Raji (cell line): ENCODE measurements around the gene URM1.

Experiments
- POLR2A ChIP-seq: IDR thresholded peaks from 2 replicates; pipeline ENCODE4 v1.6.1; 2011; ENCODE audit warnings: low read depth, low read length, control low read depth; ENCODE audit not compliant: insufficient read depth

The URM1 gene

DNA sequence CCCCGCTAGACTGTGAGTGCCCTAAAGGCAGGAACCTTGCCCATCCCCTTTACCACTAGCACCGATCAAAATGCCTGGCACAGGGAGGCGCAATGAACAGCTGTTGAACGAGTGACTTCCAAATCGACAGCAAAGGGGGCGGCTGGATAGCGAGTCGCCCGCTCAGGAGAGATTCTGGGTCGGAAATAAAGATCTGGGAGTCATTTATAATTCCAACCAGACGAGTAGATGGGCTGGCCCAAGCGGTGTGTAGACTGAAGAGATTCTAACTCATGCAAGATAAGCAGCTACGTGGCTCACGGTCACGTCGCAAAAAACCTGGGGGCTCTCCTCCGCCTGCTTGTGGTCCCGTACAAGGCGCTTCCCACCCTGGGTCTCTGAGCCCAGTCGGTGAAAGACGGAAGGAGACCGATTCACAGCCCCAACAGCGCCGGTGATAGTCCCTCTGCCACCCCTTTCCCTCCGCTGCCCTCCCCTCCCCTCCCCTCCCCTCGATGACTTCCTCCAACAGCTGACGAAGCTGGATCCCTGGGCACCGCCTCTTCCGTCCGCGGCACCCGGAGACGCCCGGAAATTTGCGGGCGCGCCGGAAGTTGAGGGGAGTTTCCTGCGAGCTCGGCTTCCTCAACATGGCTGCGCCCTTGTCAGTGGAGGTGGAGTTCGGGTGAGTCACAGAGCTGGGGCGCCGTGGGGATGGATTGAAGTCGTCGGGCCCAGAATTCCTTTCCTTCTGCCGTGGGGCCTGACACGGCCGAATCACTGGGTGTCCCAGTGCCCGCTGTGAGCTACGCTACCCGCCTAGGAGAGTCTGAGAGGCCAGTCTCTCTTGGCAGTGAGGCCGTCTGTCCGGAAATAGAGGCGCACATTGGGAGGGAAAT lies at the start of gene URM1:
Gene URM1, plus strand, starts transcription at position 623 of the 878 bp plus-strand sequence. Its CDS starts 7 bp downstream, at position 630.
- TF ChIP-seq POLR2A, result peak; percentile 76

DNA sequence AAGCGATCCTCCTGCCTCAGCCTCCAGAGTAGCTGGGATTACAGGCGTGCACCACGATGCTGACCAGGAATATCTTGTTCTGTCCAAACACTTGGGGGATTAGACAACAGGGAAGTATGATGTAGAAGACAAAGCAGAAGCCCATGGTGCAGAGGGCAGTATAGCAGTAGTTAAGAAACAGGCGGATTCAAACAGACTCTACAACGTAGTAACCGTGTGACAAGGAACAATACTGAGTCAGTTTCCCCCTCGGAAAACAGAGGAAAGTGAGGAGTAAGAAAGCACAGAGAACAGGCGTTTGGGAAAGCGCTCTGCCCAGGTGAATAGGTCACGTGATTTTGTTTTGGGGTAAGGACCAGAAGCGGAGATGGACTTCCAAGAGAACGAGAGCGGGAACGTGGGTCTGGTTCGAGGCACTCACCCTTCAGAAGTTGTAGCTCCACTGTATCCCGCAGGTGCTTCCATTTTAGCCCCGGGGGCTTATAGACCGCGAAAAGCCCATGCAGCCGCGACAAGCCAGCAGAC lies 49.2 kb upstream of the URM1 start:
- no peak for TF ChIP-seq POLR2A

DNA sequence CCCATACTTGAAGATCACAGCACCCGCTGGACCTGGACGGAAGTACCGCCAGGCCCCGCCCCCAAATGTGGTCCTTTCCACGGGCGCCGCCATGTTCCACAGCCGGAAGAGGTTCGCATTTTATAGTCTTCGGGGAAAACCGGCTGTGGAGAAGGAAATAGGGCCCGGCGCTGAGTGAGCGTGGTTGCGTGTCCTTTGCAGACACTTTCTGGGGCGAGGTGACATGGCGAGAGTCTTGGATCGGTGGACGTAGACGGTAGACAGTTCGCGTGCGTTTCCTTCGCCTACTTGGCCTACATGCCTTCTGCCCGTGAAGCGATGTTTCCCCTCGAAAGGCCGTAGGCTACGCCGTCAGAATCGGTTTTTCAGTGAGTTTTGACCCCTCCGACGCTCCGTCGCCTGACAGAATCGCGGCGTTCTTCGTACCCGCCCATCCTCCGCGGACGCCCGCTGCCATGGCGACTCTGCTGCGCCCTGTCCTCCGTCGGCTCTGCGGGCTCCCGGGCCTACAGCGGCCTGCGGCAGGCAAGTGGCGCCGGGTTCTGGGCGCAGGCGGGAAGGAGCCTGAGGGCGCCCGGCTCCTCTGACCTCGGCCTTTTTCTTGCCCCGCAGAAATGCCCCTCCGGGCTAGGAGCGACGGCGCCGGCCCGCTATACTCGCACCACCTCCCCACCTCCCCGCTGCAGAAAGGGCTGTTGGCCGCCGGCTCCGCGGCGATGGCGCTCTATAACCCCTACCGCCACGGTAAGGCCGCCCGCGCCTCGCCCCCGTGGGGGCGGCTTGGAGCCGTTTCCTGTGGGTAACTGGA lies 48.6 kb upstream of the URM1 start, which contains the start of the genes COQ4 and TRUB2:
Gene COQ4, plus strand, starts transcription at position 436 of the 808 bp plus-strand sequence. Its CDS starts 20 bp downstream, at position 456.
Gene TRUB2, minus strand, starts transcription at position 44 of the 808 bp plus-strand sequence. Its CDS starts 39 bp downstream, at position 5.
- TF ChIP-seq POLR2A, result peak; percentile 85

DNA sequence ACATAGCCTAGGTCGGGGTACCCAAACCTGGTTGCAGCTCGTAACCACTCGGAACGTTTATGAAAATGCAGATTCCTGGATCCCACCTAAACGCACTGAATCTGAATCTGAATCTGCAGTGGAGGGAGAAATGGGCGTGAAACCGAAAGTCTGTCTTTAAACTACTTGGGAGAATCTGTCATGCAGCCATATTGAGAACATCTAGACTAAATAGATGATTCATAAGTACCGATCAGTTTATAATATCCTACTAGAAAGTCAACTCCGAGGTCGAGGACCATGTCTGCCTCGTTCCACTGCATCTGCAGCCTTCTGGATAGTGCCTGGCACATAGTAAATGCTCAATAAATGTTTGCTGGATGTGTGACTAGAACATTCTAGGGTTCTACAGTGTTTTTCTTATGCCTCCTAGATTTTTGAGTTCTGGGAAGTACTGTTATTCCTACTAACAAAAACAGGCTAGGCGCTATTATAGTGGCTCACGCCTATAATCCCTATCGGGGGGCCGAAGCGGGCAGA lies 47.9 kb upstream of the URM1 start:
- TF ChIP-seq POLR2A, result no peak

DNA sequence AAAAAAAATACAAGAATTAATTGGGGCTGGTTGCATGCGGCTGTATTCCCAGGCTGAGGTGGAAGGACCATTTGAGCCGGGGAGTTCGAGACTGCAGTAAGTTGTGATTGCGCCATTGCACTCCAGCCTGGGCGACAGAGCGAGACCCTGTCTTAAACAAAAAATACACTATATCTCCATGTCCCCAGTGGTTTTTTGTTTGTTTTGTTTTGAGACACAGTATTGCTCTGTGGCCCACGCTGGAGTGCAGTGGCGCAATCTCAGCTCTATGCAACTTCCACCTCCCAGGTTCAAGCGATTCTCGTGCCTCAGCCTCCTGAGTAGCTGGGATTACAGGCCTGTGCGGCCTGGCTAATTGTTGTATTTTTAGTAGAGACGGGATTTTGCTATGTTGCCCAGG lies 47.4 kb upstream of the URM1 start:
- TF ChIP-seq POLR2A, result no peak

DNA sequence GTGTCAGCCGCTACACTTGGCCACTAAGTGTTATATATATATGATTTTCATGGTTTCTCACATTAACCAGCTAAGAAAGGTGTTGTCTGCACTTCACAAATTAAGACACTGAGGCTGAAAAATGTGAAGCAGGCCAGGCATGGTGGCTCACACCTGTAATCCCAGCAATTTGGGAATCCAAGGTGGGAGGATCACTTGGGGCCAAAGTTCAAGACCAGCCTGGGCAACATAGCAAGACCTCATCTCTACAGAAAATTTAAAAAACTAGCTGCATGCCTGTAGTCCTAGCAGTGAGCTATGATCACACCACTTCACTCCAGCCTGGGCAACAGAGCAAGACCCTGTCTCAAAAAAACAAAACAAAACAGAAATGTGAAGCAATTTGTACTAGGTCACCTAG lies 46.8 kb upstream of the URM1 start:
- no peak for TF ChIP-seq POLR2A

DNA sequence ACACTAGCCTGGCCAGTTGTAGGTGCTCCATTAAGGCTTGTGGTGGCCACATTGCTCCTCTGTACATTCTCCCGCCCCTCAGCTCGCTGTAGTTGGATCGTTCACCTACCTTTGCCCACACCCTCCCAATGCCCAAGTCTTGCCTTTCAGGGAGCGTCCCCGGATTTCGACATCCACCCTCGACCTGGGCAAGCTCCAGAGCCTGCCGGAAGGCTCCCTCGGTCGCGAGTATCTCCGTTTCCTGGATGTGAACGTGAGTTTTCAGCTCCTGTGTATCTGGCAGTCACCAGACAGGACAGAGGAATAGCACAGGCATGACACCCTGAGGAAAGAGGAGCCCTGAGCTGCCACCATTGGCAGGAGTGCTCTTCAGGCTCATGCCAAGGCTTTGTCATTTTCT lies 45.5 kb upstream of the URM1 start:
- no peak for TF ChIP-seq POLR2A

DNA sequence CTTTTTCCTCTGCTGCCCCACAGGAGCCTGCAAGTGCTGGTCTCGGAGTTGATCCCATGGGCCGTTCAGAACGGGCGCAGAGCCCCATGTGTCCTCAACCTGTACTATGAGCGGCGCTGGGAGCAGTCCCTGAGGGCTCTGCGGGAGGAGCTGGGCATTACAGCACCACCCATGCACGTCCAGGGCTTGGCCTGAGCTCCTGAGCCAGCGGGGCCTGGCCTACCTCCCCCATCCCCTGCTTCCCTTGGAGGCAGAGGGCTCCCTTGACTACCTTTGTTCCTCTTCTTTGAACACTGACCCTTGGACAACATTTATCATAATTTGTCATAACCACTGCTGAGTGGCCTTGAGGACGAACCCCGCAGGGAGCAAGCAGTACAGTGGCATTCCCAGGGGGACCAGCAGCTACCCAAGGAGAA lies 37.7 kb upstream of the URM1 start:
- no peak for TF ChIP-seq POLR2A

DNA sequence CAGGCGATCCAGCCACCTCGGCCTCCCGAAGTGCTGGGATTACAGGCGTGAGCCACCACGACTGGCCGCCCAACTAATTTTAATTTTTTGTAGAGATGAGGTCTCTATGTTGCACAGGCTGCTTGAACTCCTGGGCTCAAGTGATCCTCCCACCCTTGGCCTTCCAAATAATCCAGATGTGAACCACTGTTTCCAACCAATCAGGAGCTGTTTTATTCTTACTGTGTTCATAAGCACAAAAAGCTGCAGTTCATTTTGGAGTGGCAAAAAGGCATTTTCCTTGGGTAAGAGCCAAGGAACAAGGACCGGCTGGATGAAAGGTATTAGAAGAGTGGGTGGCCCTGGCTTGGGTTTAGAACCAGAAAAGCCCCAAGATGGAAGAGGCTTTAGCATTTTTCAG lies 36.0 kb upstream of the URM1 start:
- no peak for TF ChIP-seq POLR2A

DNA sequence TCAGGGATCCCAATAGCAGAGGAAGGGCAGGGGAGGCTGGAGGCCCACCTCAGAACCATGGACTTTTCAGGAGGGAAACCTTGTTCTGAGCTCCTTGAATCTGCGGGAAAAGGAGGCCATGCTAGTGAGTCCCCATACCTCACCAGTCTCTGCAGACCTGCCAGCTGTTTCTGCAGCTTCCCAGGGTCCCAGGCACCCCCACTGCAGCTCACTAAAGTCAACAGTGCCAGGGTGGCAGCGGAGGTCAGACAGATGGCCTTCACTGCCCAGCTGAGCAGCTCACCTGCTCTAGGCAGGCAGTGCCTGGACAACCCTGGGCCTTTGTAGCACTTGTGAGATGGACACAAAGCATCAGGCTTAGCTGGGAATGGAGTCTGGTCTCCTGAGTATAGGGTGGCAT lies 35.3 kb upstream of the URM1 start:
- no peak for TF ChIP-seq POLR2A

DNA sequence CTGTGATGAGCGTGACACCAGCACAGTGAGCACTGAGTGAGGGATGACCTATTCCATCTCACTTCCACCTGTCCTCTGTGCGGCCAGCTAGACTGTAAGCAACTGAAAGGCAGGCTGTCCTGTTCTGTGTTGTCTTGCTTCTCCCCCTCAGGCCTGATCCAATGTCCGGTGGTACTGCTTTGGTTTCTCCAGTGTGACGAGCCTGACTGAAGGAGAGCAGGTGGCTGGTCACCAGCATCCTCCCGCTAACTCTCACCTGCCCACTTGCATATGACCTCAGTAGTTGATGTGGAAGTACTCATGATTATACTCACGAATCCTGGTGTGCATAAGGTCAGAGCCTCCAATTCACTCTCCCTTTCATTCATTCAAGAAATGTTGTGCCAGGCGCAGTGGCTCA lies 33.2 kb upstream of the URM1 start:
- no peak for TF ChIP-seq POLR2A

DNA sequence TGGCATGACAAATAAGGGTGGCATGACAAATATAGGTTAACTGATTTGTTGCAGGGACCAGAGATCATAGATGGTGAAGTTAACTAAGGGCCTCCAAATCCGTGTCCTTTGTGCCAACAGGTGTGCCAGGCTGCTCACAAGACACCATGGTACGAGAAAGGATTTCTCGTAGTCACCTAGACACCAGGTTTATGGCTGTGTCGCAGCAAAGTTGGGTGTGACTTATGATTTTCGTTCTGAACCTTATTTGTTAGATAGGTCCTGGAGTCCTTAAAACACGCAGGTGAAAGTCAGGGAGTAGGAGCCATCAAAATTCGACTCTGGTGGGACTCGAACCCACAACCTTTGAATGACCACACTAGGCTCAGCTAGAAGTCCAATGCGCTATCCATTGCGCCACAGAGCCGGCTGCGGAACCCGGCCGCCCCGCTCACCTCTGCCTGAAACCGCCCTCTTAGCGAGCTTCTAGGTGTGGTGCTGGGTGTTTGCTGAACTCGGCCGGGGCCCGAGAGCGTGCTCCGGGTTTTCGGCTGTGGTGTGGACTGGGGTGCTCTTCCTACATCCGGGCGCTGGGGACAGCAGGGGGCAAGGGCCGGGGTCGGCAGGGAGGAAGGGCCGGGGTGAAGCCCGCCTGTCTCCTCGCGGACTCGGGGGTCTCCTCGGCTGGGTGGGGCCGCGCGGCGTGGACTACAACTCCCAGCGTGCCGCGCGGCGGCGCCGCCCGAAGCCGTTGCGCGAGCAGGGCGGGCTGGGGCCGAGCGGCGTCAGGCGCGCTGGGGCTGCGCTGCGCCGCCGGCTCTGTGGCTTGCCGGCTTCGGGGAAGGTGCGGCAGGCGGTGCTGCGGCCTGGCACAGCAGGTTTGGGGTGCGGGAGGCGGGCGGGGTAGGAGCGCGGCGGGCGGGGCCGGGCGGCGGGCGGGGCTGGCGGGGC lies 31.1 kb upstream of the URM1 start, which contains the start of gene SLC27A4:
Gene SLC27A4, plus strand, starts transcription at position 767 of the 930 bp plus-strand sequence. CDS start 2,606 bp downstream, outside the sequence.
- TF ChIP-seq POLR2A, result peak; percentile 61

DNA sequence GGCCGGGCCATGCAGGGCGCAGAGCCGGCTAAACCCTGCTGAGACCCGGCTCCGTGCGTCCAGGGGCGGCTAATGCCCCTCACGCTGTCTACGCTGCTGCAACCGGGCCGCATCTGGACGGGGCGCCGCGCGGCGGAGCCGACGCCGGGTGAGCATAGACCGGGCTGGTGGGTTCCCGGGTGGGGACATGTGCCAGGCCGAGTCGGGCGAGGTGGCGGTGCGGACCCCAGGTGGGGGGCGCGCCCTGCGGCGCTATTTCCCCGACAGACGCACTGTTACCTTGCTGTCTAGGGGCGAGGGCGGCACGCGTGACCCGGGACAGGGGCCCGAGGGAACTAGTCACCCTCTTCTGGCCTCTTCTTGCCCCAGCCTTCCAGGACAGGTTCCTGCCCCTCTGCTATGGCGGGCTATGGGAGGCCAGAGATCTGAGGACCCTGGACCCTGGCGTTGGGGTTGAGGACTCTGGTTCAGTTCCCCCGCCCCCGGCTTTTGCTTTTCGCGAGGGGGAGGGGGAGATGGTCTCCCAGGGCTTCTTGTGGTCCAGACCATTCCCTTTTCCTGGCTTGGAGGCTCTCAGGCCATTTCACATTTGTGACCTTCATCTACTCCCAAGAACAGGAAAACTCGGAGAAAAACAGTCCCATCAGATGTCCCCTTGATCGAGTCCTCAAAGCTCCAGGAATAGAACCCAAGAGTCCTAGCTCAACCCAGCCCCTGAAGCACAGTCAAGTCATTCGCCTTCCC lies 30.3 kb upstream of the URM1 start:
- TF ChIP-seq POLR2A, result no peak; the same call in 1 of the 2 replicates
